T-cell (primary cell): ENCODE results near the gene BMERB1. TPM values are rescaled to one million over a fixed set of nuclear protein-coding genes. Genes with fewer than 3 reads are reported as not detected.
A peak's percentile ranks its signal among the peaks of the same experiment; 100 is the strongest.

ENCODE experiments used
- ATAC-seq, 4 experiments: fragments of 200-7000 bp in 3 of 4; fragments of 150-1000 bp in 1 of 4; cut with Tn5 transposase; replicated peaks in 1 of 4; 1 replicate in 3 of 4; 2 replicates in 1 of 4; pipeline ENCODE4 v1.10.0; 2021; ENCODE audit warnings: moderate library complexity in 3 of 4, mild to moderate bottlenecking in 2 of 4, moderate number of reproducible peaks in 1 of 4
- CTCF ChIA-PET, 2 donors: fragments of 300-600 bp; sonication (Branson Sonifier 250); formaldehyde crosslinking; loops; one replicate each; lab custom pipeline; 2022; ENCODE audit warnings: antibody characterized with exemption in 2 of 2; lab: Charles Lee
- POLR2A ChIA-PET, 2 donors: fragments of 300-600 bp; sonication (Branson Sonifier 250); formaldehyde crosslinking; loops; one replicate each; lab custom pipeline; 2022; ENCODE audit warnings: antibody characterized with exemption in 2 of 2; lab: Charles Lee
- DNase-seq, 35 experiments: peaks; one replicate each; pipeline versions ENCODE4 v3.0.0 to v3.0.0-alpha.2; 2013 to 2023
- H3K27ac ChIP-seq: one replicate; pipeline ENCODE4 v1.5.1; 2013; ENCODE audit warnings: low read length
- H3K27me3 ChIP-seq, 2 experiments: replicated peaks in 1 of 2; 1 replicate in 1 of 2; 2 replicates in 1 of 2; pipeline versions ENCODE4 v1.6.1 to v1.7.0; 2013; ENCODE audit warnings: low read length in 1 of 2, mixed read lengths in 1 of 2; ENCODE audit not compliant: control insufficient read depth in 2 of 2, insufficient read depth in 2 of 2; ENCODE audit errors: extremely low read depth in 1 of 2
- H3K36me3 ChIP-seq, 2 donors: 1 replicate in 1 of 2; 2 replicates in 1 of 2; pipeline versions ENCODE4 v1.6.1 to v1.7.0; 2013; ENCODE audit warnings: low read length in 1 of 2; ENCODE audit not compliant: control insufficient read depth in 2 of 2, insufficient read depth in 1 of 2; ENCODE audit errors: extremely low read depth in 1 of 2
- H3K4me1 ChIP-seq, 2 experiments: 1 replicate in 1 of 2; 2 replicates in 1 of 2; pipeline versions ENCODE4 v1.6.1 to v1.7.0; 2013; ENCODE audit warnings: low read length in 2 of 2, mixed read lengths in 1 of 2; ENCODE audit not compliant: insufficient read depth in 2 of 2, control insufficient read depth in 1 of 2; ENCODE audit errors: extremely low read depth in 1 of 2
- H3K4me3 ChIP-seq, 2 donors: 1 replicate in 1 of 2; 2 replicates in 1 of 2; pipeline versions ENCODE4 v1.5.1 to v1.7.0; 2013; ENCODE audit warnings: mild to moderate bottlenecking in 2 of 2, low read length in 1 of 2, moderate library complexity in 1 of 2; ENCODE audit not compliant: control insufficient read depth in 1 of 2; ENCODE audit errors: extremely low read depth in 1 of 2
- H3K9me3 ChIP-seq: 2 replicates; pipeline ENCODE4 v1.7.0; 2013
- H3K27ac Mint-ChIP-seq, 2 donors: one replicate each; pipeline ENCODE4 v1.8.0; 2020 to 2021; ENCODE audit warnings: mild to moderate bottlenecking in 2 of 2, mixed read lengths in 2 of 2
- H3K27me3 Mint-ChIP-seq, 2 donors: one replicate each; pipeline ENCODE4 v1.8.0; 2021 to 2022; ENCODE audit warnings: mixed read lengths in 2 of 2
- H3K36me3 Mint-ChIP-seq: one replicate; pipeline ENCODE4 v1.8.0; 2021; ENCODE audit warnings: mixed read lengths
- H3K4me1 Mint-ChIP-seq, 3 donors: one replicate each; pipeline ENCODE4 v1.8.0; 2020 to 2022; ENCODE audit warnings: mixed read lengths in 3 of 3, mild to moderate bottlenecking in 1 of 3
- H3K4me3 Mint-ChIP-seq, 3 donors: one replicate each; pipeline ENCODE4 v1.8.0; 2020 to 2022; ENCODE audit warnings: mild to moderate bottlenecking in 3 of 3, mixed read lengths in 3 of 3, moderate library complexity in 3 of 3
- H3K9me3 Mint-ChIP-seq, 3 donors: one replicate each; pipeline ENCODE4 v1.8.0; 2020 to 2022; ENCODE audit warnings: mixed read lengths in 3 of 3
- WGBS: methylation state at CpG from one replicate; pipeline ENCODE4 v1.1.5; 2013; ENCODE audit warnings: missing lambda C conversion rate; ENCODE audit not compliant: insufficient coverage; 5-methylcytosine and 5-hydroxymethylcytosine counted together
- total RNA-seq, 35 experiments: library from RNA in 6 of 35; stranded (reverse) in 6 of 35; fragments of 120-200 nt in 1 of 35; gene quantifications; one replicate each; pipeline versions ENCODE4 v1.2.1 to v1.2.4 and lab custom pipeline; 2013 to 2026

Gene BMERB1
- total RNA-seq, 5 donors from 2014 or later (not counting 1 experiment from before 2014, with no cell fraction given) = 2.1 to 9.6 (median 5.6) TPM

DNA sequence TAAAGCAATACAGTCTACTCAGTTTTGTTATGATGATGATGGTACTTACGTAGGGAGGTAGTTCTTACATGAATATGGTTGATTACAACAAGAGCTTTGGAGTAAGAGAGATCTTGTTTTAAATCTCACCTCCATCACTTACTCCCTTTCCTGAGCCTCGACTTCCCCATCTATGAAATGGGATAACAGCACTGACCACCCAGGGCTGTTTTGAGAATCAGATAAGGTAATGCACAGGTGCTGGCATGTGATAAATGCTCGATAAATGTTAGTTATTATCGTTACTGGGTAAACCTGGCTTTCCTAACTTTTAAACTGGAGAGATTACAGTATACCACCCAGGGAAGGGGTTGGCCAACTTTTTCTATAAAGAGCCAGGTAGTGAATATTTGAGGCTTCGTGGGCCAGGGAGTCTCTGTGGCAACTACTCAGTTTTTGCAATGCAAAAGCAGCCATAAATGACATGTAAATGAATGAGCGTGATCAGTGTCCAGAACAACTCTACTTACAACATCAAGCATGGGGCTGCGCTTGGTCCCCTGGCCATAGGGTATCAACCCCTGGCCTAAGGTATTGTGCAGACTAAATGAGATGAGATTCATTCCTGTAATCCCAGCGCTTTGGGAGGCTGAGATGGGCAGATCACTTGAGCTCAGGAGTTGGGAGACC is 73.7 kb downstream of the BMERB1 start:
- 80% methylated on average over 2 of the region's 8 CpGs for WGBS
- Mint-ChIP-seq H3K4me3 (no peak overlapping the region), H3K27ac (peak overlapping the region in 1 of 2 donors; percentile 31), H3K9me3 (no peaks in the 10 kb centered on the region), H3K27me3 (peaks cover 5 to 12% of the 10 kb centered on the region in 2 donors), H3K4me1 (peaks cover 7 to 26% (median 16%) of the 10 kb centered on the region in 3 donors), H3K36me3 (no peaks in the 10 kb centered on the region)
- ATAC-seq (no peak), DNase-seq (no peak)
- Histone ChIP-seq H3K27ac (no peak overlapping the region), H3K36me3 (no peaks in the 10 kb centered on the region), H3K4me1 (peaks cover 0 to 7% of the 10 kb centered on the region in 2 experiments), H3K9me3 (no peaks in the 10 kb centered on the region), H3K27me3 (peaks cover 0 to 9% of the 10 kb centered on the region in 2 experiments), H3K4me3 (no peak overlapping the region)
- ChIA-PET CTCF (no interaction called here), POLR2A (no interaction called here)

DNA sequence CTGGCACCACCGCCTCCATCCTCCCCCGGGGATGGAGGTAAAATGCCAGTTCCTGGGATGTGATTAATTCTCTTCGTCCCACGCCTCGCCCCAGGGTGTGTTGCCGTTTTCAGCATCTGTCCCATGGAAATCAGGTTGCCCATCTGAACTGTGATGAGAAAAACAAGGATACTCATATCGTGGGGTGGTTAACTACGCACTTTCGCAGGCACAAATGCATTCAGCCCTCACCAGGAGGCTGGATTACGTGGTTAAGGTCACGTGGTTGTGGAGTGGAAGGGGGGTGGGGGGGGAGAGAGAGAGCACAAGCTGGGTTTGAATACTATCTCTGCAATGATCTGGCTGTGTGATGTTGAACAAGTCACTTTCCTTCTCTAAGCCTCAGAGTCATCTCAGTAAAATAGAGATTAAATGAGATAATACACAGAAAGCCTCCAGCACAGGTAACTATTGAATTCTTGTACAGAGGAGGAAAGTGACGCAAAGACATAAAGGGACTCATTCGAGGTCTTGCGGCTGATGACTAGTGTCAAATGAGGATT is 74.7 kb downstream of the BMERB1 start:
- DNase-seq (peak in 6 of 35 experiments; percentile 1 to 27 (median 8)), ATAC-seq (peak; percentile 63 to 79 (median 66))
- Histone ChIP-seq H3K36me3 (no peaks in the 10 kb centered on the region), H3K4me3 (no peak overlapping the region), H3K4me1 (peaks cover 0 to 7% of the 10 kb centered on the region in 2 experiments), H3K27ac (no peak overlapping the region), H3K27me3 (peaks cover 0 to 9% of the 10 kb centered on the region in 2 experiments), H3K9me3 (no peaks in the 10 kb centered on the region)
- Mint-ChIP-seq H3K4me1 (peaks cover 7 to 26% (median 16%) of the 10 kb centered on the region in 3 donors), H3K36me3 (no peaks in the 10 kb centered on the region), H3K27ac (peak overlapping the region; percentile 61 to 81), H3K4me3 (no peak overlapping the region), H3K9me3 (no peaks in the 10 kb centered on the region), H3K27me3 (peaks cover 5 to 12% of the 10 kb centered on the region in 2 donors)
- ChIA-PET POLR2A (no interaction called here), CTCF (no interaction called here)
- 78% methylated on average over 10 of the region's 14 CpGs for WGBS

DNA sequence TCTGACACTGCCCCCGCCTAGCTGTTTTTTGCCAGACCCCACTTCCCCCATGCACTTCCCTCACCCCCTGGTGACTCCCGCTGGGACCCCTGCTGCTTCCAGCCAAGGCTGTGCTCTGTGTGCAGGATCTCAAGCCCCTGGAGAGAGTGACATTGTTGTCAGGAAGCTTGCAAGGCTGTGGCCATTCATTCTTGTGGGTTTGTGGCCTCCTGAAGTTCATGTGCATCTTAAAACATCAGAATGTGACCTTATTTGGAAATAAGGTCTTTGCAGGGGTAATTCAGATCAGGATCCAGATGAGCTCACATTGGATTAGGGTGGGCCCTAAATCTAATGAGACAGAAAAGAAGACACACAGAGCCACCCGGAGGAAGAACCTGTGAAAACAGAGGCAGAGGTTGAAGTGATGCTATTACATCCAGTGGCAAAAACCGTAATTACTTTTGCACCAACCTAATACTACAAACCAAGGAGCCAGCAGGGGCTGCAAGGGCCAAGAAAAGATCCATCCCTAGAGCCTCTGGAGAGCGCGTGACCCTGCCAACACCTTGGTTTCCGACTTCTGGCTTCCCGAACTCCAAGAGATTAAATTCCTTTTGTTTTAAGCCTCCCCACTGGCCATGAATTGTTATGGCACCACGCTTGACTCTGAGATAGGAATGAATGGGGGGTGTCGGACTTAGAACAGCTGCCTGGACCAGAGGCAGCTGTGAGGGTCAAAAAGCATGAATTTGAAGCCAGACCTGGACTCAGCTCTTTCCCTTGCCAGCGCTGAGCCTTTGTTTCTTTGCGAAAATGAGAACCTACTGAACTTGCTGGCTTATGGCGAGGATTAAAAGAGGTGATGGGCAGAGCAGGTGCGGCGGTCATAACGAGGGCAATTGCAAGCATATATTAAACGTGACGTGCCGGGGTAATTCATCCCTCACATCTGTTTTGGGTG is 75.5 kb downstream of the BMERB1 start:
- peaks cover 0 to 9% of the 10 kb centered on the region in 2 experiments for H3K27me3 ChIP-seq
- peaks cover 7 to 26% (median 16%) of the 10 kb centered on the region in 3 donors for H3K4me1 Mint-ChIP-seq
- DNase-seq (peak in 4 of 35 experiments; percentile 4 to 30 (median 9)), ATAC-seq (peak; percentile 54 to 64 (median 60))
- no peak overlapping the region for H3K27ac ChIP-seq
- H3K4me3 Mint-ChIP-seq = no peak overlapping the region
- no peaks in the 10 kb centered on the region for H3K36me3 Mint-ChIP-seq
- no peak overlapping the region for H3K4me3 ChIP-seq
- peaks cover 5 to 12% of the 10 kb centered on the region in 2 donors for H3K27me3 Mint-ChIP-seq
- ChIA-PET CTCF (no interaction called here), POLR2A (no interaction called here)
- WGBS = 86% methylated on average over 5 of the region's 19 CpGs
- peak overlapping the region; percentile 61 to 81 for H3K27ac Mint-ChIP-seq
- H3K9me3 ChIP-seq = no peaks in the 10 kb centered on the region
- no peaks in the 10 kb centered on the region for H3K9me3 Mint-ChIP-seq
- peaks cover 0 to 7% of the 10 kb centered on the region in 2 experiments for H3K4me1 ChIP-seq
- H3K36me3 ChIP-seq = no peaks in the 10 kb centered on the region

DNA sequence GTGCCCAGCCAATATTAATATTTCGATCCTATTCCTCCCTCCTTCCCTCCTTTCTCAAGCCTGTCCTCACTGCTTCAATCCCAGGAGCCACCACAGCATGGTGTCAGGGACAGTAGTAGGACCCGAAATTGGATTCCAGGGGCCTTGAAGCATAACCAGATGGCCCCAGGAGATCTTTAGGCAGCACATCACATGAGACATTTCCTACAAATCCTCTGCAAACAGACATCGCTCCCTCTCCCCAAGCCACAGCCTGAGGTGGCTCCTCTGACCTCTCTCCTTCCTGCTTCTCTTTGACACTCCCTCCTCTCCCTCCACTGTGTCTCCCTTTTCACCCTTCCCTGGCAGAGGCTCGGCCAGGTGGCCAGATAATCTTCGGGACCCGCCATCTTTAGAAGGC is 76.6 kb downstream of the BMERB1 start:
- no peak for ATAC-seq
- peaks cover 7 to 26% (median 16%) of the 10 kb centered on the region in 3 donors for H3K4me1 Mint-ChIP-seq
- Histone ChIP-seq H3K27ac (no peak overlapping the region), H3K4me3 (no peak overlapping the region), H3K27me3 (peaks cover 0 to 9% of the 10 kb centered on the region in 2 experiments), H3K4me1 (peaks cover 0 to 7% of the 10 kb centered on the region in 2 experiments), H3K36me3 (no peaks in the 10 kb centered on the region), H3K9me3 (no peaks in the 10 kb centered on the region)
- no peak overlapping the region for H3K4me3 Mint-ChIP-seq
- H3K27ac Mint-ChIP-seq = no peak overlapping the region
- ChIA-PET CTCF (no interaction called here), POLR2A (no interaction called here)
- H3K36me3 Mint-ChIP-seq = no peaks in the 10 kb centered on the region
- H3K9me3 Mint-ChIP-seq = no peaks in the 10 kb centered on the region
- H3K27me3 Mint-ChIP-seq = peaks cover 5 to 8% of the 10 kb centered on the region in 2 donors
- WGBS = 80% methylated on average over 3 of the region's 6 CpGs
- DNase-seq = no peak

DNA sequence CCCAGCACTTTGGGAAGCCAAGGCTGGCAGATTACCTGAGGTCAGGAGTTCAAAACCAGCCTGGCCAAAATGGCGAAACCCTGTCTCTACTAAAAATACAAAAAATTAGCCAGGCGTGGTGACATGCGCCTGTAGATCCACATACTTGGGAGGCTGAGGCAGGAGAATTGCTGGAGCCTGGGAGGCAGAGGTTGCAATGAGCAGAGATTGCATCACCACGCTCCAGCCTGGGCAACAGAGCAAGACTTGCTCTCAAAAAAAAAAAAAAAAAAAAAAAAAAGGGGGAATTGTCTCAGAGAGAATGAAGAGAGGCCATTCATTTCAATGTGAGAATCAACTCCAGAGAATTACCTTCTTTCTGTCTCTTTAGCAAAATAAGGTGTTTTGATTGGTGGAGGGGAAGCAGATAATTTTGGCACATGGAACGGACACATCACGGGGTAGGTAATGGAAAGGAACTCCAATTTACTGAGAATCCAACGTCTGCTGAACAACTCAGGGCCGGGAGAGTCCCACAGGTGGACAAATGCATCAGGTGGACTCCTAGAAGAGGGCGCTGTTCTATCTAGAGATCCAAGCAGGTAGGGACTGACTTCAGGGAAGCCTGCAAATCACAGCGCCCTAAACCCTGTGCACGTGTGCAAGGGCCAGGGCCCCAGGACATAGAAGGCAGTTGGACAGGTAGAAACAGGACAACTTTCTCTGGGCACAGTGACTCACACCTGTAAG is 77.5 kb downstream of the BMERB1 start:
- ChIA-PET CTCF (no interaction called here), POLR2A (no interaction called here)
- Mint-ChIP-seq H3K27me3 (peaks cover 0 to 2% of the 10 kb centered on the region in 2 donors), H3K27ac (no peak overlapping the region), H3K9me3 (no peaks in the 10 kb centered on the region), H3K36me3 (no peaks in the 10 kb centered on the region), H3K4me1 (peaks cover 7 to 26% (median 16%) of the 10 kb centered on the region in 3 donors), H3K4me3 (no peak overlapping the region)
- peaks cover 0 to 7% of the 10 kb centered on the region in 2 experiments for H3K4me1 ChIP-seq
- peaks cover 0 to 9% of the 10 kb centered on the region in 2 experiments for H3K27me3 ChIP-seq
- H3K9me3 ChIP-seq = no peaks in the 10 kb centered on the region
- no peak overlapping the region for H3K4me3 ChIP-seq
- no peaks in the 10 kb centered on the region for H3K36me3 ChIP-seq
- no peak for ATAC-seq
- H3K27ac ChIP-seq = no peak overlapping the region
- WGBS = 88% methylated on average over 8 of the region's 11 CpGs
- no peak for DNase-seq
